ENCODE results near the gene SPPL2A. TPM values are rescaled to one million over a fixed set of nuclear protein-coding genes. Genes with fewer than 3 reads are reported as not detected.

SPPL2A gene
- polyA plus RNA-seq, 1 experiment: 80.1 TPM

GRCh38 chr15:50685191-50685975 is 80.1 kb downstream of the SPPL2A start:
- ChIA-PET POLR2A (interaction anchor here (1.1 to 1.6 kb wide), 3 partner anchors 79 to 191 kb away, joined by 3 to 8 read pairs (median 3); no protein-coding TSS in a partner anchor), CTCF (no interaction called here)
- TF ChIP-seq CTCF (IDR thresholded peaks at IDR 0.05; ENCODE audit: low read depth, low read length): peak; percentile 24; the same call in 1 of the 2 replicates
- Histone ChIP-seq H3K27me3 (ENCODE audit: control insufficient read depth, insufficient read depth, low read length) (no peaks in the 10 kb centered on the region), H3K9me3 (ENCODE audit: control insufficient read depth, insufficient read depth, low read length) (no peaks in the 10 kb centered on the region; the same call in 1 of the 2 replicates), H3K27ac (ENCODE audit: low read depth, low read length) (no peak overlapping the region), H3K4me3 (ENCODE audit: low read depth, low read length) (peak overlapping the region; percentile 93)
- DNase-seq (ENCODE audit: low read depth, low spot score): no peak

- Histone ChIP-seq H3K27ac (ENCODE audit: low read depth, low read length) (no peak overlapping the region), H3K9me3 (ENCODE audit: control insufficient read depth, insufficient read depth, low read length) (no peaks in the 10 kb centered on the region; the same call in 1 of the 2 replicates), H3K4me3 (ENCODE audit: low read depth, low read length) (no peak overlapping the region), H3K27me3 (ENCODE audit: control insufficient read depth, insufficient read depth, low read length) (no peaks in the 10 kb centered on the region)
- TF ChIP-seq CTCF (IDR thresholded peaks at IDR 0.05; ENCODE audit: low read depth, low read length): no peak
- no peak for DNase-seq (ENCODE audit: low read depth, low spot score)
- CTCF ChIA-PET: no interaction called here
- POLR2A ChIA-PET: no interaction called here
These were observed 84.0 kb downstream of the SPPL2A start for GRCh38 chr15:50681467-50681866.

GRCh38 chr15:50676799-50677483 is 88.6 kb downstream of the SPPL2A start:
- POLR2A ChIA-PET: interaction anchor here (0.5 kb wide), 1 partner anchor 225 kb away, joined by 5 read pairs; no protein-coding TSS in a partner anchor
- CTCF ChIA-PET: interaction anchor here (2.7 to 4.3 kb wide), 4 partner anchors 201 to 232 kb away, joined by 7 to 66 read pairs (median 14); partner anchors contain the start of gene AP4E1
- Histone ChIP-seq H3K27ac (ENCODE audit: low read depth, low read length) (peak overlapping the region; percentile 49), H3K4me3 (ENCODE audit: low read depth, low read length) (no peak overlapping the region), H3K27me3 (ENCODE audit: control insufficient read depth, insufficient read depth, low read length) (no peaks in the 10 kb centered on the region), H3K9me3 (ENCODE audit: control insufficient read depth, insufficient read depth, low read length) (no peaks in the 10 kb centered on the region)
- DNase-seq (ENCODE audit: low read depth, low spot score): no peak
- TF ChIP-seq CTCF (IDR thresholded peaks at IDR 0.05; ENCODE audit: low read depth, low read length): no peak

GRCh38 chr15:50675535-50676144 is 89.9 kb downstream of the SPPL2A start:
- no peak overlapping the region for H3K4me3 ChIP-seq (ENCODE audit: low read depth, low read length)
- DNase-seq (ENCODE audit: low read depth, low spot score): no peak
- no peaks in the 10 kb centered on the region for H3K9me3 ChIP-seq (ENCODE audit: control insufficient read depth, insufficient read depth, low read length)
- no peak overlapping the region for H3K27ac ChIP-seq (ENCODE audit: low read depth, low read length)
- POLR2A ChIA-PET: no interaction called here
- H3K27me3 ChIP-seq (ENCODE audit: control insufficient read depth, insufficient read depth, low read length): no peaks in the 10 kb centered on the region
- TF ChIP-seq CTCF (IDR thresholded peaks at IDR 0.05; ENCODE audit: low read depth, low read length): peak; percentile 62
- CTCF ChIA-PET: interaction anchor here (0.7 to 4.3 kb wide), 6 partner anchors 151 to 234 kb away, joined by 4 to 66 read pairs (median 8); partner anchors contain the start of gene AP4E1

Measured in AG04450 (cell line).